Measurements from ENCODE around the gene CEACAM8.

Gene CEACAM8

DNA sequence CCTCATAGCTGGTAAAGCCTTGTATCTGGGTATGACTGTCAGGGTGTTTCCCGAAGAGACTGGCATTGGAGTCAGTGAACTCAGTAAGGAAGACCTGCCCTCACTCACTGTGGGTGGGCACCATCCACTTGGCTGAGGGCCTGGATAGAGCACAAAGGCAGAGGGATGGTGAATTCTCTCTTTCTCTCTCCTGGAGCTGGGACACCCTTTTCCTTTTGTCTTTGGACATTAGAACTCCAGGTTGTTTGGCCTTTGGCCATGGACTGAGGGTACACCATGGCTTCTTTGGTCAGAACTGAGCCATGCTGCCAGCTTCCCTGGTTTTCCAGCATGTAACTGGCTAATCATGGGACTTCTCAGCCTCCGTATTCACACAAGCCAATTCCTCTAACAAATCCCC lies 61.8 kb downstream of the CEACAM8 start:
- TF ChIP-seq GATA2 (IDR thresholded peaks at IDR 0.05; ENCODE audit: low read depth, low read length) = no peak
- TF ChIP-seq GATA3 (IDR thresholded peaks at IDR 0.05; ENCODE audit: low read depth, low read length) = no peak

DNA sequence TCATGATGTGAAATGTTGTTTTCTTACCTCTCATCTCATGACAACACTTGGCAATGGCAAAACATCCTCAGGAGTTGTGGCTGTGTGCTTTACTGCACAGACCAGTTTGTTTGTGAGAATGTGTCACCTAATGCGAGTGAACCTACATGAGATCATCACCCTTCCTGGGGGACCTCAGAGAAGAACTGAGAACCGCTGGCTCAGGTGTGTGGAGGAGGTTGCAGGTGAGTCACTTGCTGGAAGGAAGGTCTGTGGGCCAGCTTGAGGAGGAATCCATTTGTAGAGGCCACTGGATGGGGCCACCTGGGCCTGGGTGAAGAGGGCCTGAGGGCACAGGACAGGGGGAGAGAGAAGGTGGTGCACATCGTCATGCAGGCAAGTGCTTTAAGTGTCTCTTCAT lies 63.4 kb downstream of the CEACAM8 start:
- TF ChIP-seq GATA2 (IDR thresholded peaks at IDR 0.05; ENCODE audit: low read depth, low read length) = no peak
- TF ChIP-seq GATA3 (IDR thresholded peaks at IDR 0.05; ENCODE audit: low read depth, low read length) = no peak
